Cardiac muscle cell (in vitro differentiated cells and primary cell): ENCODE measurements around the gene IL1B. TPM values are rescaled to one million over a fixed set of nuclear protein-coding genes. Genes with fewer than 3 reads are reported as not detected.

Experiments used
- DNase-seq, 2 donors: peaks; one replicate each; pipeline versions ENCODE4 v3.0.0 to v3.0.0-alpha.2; 2010 to 2017; ENCODE audit warnings: low read depth in 1 of 2, low spot score in 1 of 2
- H3K27ac ChIP-seq: fragments of 200-600 bp; sonication (generic); 2 replicates; pipeline ENCODE4 v1.5.1; 2016
- H3K27me3 ChIP-seq: fragments of 200-600 bp; sonication (generic); 2 replicates; pipeline ENCODE4 v1.6.0; 2016; ENCODE audit warnings: control low read depth
- H3K36me3 ChIP-seq: fragments of 200-600 bp; sonication (generic); 2 replicates; pipeline ENCODE4 v1.5.1; 2016; ENCODE audit warnings: control low read depth
- H3K4me1 ChIP-seq: fragments of 200-600 bp; sonication (generic); 2 replicates; pipeline ENCODE4 v1.8.1; 2017; ENCODE audit warnings: low read depth, mild to moderate bottlenecking, mixed run types
- H3K4me3 ChIP-seq: fragments of 200-600 bp; sonication (generic); 2 replicates; pipeline ENCODE4 v1.5.1; 2016; ENCODE audit warnings: mild to moderate bottlenecking
- H3K9me3 ChIP-seq: fragments of 200-600 bp; sonication (generic); 2 replicates; pipeline ENCODE4 v1.5.1; 2017; ENCODE audit warnings: low read depth, mild to moderate bottlenecking, control low read depth
- polyA plus RNA-seq: library from polyadenylated mRNA; unstranded; fragments of >200 nt; fragmentation: Nextera tagmentation; extraction: Ambion mirVana; gene quantifications from 2 replicates; pipeline ENCODE4 v1.2.1, GENCODE V29; 2016
- total RNA-seq: library from RNA; depleted of rRNA; stranded (reverse); fragments of >200 nt; gene quantifications from 2 replicates; pipeline ENCODE4 v1.2.3, GENCODE V29; 2016
- TF ChIP-seq, protein P1 (sequence below): IDR thresholded peaks from 2 replicates; pipeline ENCODE4 v1.5.1; 2012; ENCODE audit warnings: low read depth, mild to moderate bottlenecking, low read length

Gene IL1B
- total RNA-seq (not detected in 2 replicates), polyA plus RNA-seq (not detected in 2 replicates)

DNA sequence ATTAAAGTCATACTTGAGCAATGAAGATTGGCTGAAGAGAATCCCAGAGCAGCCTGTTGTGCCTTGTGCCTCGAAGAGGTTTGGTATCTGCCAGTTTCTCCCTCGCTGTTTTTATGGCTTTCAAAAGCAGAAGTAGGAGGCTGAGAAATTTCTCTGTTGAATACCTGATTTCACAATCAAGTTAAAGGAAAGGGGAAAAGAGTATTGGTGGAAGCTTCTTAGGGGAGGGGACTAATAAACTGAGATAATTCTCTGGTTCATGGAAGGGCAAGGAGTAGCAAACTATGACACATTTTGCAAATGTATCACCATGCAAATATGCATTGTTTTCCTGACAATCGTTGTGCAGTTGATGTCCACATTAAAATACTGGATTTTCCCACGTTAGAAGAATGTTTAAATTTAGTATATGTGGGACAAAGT is at the start of gene IL1B:
Gene IL1B, minus strand, starts transcription at position 85 of the 423 bp plus-strand sequence. CDS start 550 bp downstream, outside the sequence.
- peak in 1 of 2 donors; percentile 93 for DNase-seq
- no peak within 1 kb of the TSS for H3K27ac ChIP-seq
- no peaks in the 10 kb centered on the region for H3K9me3 ChIP-seq
- no peaks in the 10 kb centered on the region for H3K4me1 ChIP-seq
- H3K27me3 ChIP-seq, result no peaks in the 10 kb centered on the region
- H3K36me3 ChIP-seq, result no peaks in the 10 kb centered on the region
- no peak within 1 kb of the TSS for H3K4me3 ChIP-seq
- TF ChIP-seq, protein P1, sequence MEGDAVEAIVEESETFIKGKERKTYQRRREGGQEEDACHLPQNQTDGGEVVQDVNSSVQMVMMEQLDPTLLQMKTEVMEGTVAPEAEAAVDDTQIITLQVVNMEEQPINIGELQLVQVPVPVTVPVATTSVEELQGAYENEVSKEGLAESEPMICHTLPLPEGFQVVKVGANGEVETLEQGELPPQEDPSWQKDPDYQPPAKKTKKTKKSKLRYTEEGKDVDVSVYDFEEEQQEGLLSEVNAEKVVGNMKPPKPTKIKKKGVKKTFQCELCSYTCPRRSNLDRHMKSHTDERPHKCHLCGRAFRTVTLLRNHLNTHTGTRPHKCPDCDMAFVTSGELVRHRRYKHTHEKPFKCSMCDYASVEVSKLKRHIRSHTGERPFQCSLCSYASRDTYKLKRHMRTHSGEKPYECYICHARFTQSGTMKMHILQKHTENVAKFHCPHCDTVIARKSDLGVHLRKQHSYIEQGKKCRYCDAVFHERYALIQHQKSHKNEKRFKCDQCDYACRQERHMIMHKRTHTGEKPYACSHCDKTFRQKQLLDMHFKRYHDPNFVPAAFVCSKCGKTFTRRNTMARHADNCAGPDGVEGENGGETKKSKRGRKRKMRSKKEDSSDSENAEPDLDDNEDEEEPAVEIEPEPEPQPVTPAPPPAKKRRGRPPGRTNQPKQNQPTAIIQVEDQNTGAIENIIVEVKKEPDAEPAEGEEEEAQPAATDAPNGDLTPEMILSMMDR, result no peak

DNA sequence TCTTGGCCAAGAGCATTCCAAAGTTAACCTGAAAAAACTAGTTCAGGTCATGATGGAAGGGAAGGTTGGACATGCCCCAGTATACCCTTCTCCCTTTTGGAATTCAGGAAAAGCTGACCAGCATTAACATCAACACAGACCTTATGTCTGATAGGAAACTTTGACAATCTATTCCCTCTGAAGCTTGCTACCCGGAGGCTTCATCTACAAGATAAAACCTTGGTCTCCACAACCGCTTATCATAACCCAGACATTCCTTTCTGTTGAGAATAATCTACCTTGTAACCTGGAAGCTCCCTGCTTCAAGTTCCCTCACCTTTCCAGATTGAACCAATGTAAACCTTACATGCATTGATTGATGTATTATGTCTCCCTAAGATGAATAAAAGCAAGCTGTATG is 49.7 kb upstream of the IL1B start:
- H3K4me1 ChIP-seq, result no peaks in the 10 kb centered on the region
- no peak overlapping the region for H3K27ac ChIP-seq
- H3K9me3 ChIP-seq, result no peaks in the 10 kb centered on the region
- no peak for DNase-seq
- H3K27me3 ChIP-seq, result no peaks in the 10 kb centered on the region
- H3K36me3 ChIP-seq, result no peaks in the 10 kb centered on the region
- no peak overlapping the region for H3K4me3 ChIP-seq
- TF ChIP-seq, protein P1, result no peak

DNA sequence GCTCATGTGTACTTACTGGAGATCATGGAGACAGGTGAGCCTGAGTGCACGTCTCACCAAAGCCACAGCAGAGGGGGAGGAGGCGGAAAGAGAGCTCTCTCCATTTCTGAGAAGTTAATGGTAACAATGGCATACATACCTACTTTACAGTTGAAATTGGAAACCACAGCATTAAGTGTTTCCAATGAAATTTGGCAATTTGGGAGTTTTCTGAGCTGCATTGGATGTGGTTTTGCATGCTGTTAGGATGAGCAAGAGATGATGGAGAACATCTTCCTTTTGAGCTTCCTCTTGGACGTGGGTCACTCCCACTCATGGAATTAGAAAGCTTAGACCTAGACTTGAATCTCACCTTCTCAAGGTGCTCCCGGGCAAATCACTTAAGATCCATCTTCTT is 48.9 kb upstream of the IL1B start:
- no peak for DNase-seq

DNA sequence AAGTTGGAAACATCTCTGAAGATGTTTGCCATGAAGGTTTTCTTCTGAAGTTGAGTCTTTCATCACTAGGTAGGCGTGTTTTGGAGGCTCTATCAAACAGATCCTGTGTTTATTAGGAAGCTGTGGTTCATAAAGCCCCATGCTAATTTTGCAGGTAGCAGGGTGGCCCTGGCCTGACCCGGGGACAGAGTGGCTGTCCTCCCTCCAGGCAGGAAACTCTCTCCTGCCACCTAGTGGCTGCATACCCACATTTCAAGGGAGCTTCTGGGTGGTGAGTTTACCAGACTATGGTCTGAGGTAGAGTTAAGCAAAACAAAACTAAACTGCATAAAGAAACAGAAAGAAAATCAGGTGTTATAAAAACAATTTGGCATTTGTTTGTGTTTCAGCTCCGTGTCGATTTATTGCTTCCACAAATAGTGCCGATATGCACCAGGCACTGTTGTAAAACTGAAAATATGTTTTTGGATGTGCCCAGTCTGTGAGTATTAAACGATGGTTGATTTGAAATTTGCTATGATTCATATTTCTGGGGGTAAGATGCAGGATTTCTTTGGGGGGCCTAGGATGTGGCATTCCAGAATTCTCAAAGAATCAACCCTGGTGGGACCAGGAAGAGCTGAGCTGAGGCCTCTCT is 48.4 kb upstream of the IL1B start:
- H3K36me3 ChIP-seq, result no peaks in the 10 kb centered on the region
- TF ChIP-seq, protein P1, result peak; percentile 78
- H3K4me3 ChIP-seq, result no peak overlapping the region
- H3K27ac ChIP-seq, result no peak overlapping the region
- H3K27me3 ChIP-seq, result no peaks in the 10 kb centered on the region
- no peaks in the 10 kb centered on the region for H3K4me1 ChIP-seq
- no peaks in the 10 kb centered on the region for H3K9me3 ChIP-seq
- DNase-seq, result peak; percentile 36 to 41

More for the DNA sequence above, 48.9 kb upstream of the IL1B start:
- Histone ChIP-seq H3K27me3 (no peaks in the 10 kb centered on the region), H3K9me3 (no peaks in the 10 kb centered on the region), H3K27ac (no peak overlapping the region), H3K36me3 (no peaks in the 10 kb centered on the region), H3K4me1 (no peaks in the 10 kb centered on the region), H3K4me3 (no peak overlapping the region)
- TF ChIP-seq, protein P1, result no peak

DNA sequence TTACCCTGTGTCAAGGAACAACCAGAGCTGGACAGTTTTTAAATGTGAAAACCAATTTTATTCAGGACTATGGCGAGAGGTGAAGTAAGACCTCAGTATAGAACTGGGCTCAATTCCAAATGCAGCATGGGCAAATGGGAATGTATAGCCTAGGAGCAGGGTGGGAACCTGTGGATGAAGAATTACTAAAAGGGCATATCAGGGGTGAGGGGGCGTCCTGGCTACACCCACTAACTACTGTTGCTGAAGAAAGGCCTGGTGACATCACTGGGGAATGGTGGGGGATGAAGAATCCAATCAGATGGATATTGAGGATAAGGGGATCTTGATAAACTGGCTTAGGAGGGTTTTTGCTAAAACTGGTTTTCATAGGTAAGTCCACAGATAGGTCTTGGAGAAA is 47.1 kb upstream of the IL1B start:
- no peak for DNase-seq
- TF ChIP-seq, protein P1, result no peak

More for the DNA sequence above, 47.1 kb upstream of the IL1B start:
- Histone ChIP-seq H3K36me3 (no peaks in the 10 kb centered on the region), H3K4me3 (no peak overlapping the region), H3K27ac (no peak overlapping the region), H3K27me3 (no peaks in the 10 kb centered on the region), H3K4me1 (no peaks in the 10 kb centered on the region), H3K9me3 (no peaks in the 10 kb centered on the region)
